ENCODE data around the gene RPL29. TPM values are rescaled to one million over a fixed set of nuclear protein-coding genes. Genes with fewer than 3 reads are reported as not detected.
A peak's percentile ranks its signal among the peaks of the same experiment; 100 is the strongest.

Gene RPL29
- total and polyA plus RNA-seq, 2 of the 8 experiments (the other 6 are each of a cell fraction or from before 2014, with no cell fraction given) = 1,467 to 2,660 TPM

- Histone ChIP-seq H3K23me2 (ENCODE audit: low read depth, low read length) (no peaks in the 10 kb centered on the region), H2BK20ac (ENCODE audit: low read length) (no peak overlapping the region), H2AK5ac (ENCODE audit: low read depth, low read length) (no peak overlapping the region), H2BK120ac (replicated peaks; ENCODE audit: low read depth, low read length) (no peak overlapping the region), H2AFZ (ENCODE audit: low read length) (no peak overlapping the region), H4K20me1 (replicated peaks in 1 of 2; ENCODE audit: control insufficient read depth in 1 of 2, insufficient read depth in 2 of 2, low read length in 2 of 2) (peaks cover 3 to 5% of the 10 kb centered on the region in 2 experiments), H2BK5ac (ENCODE audit: low read depth, low read length) (no peak overlapping the region), H3K23ac (ENCODE audit: insufficient read length) (no peak overlapping the region), H3K9ac (replicated peaks in 1 of 4; ENCODE audit: extremely low read depth in 1 of 4, low read depth in 3 of 4, low read length in 3 of 4) (no peak overlapping the region), H3K56ac (replicated peaks; ENCODE audit: insufficient read length, low read depth, low read length) (no peak overlapping the region), H3K79me2 (ENCODE audit: control insufficient read depth in 1 of 2, insufficient read depth in 2 of 2, low read length in 2 of 2) (no peaks in the 10 kb centered on the region; a peak in 1 of 4 replicates), H4K5ac (ENCODE audit: insufficient read length, low read depth, low read length) (no peak overlapping the region), H3K4me1 (replicated peaks in 1 of 4; ENCODE audit: control insufficient read depth in 3 of 4, insufficient read depth in 4 of 4, low read length in 3 of 4) (peaks cover 0 to 13% (median 5%) of the 10 kb centered on the region in 4 experiments; a peak in 6 of 7 replicates), H3K36me3 (ENCODE audit: control insufficient read depth in 2 of 4, insufficient read depth in 4 of 4, low read length in 3 of 4) (peaks cover 7 to 22% (median 15%) of the 10 kb centered on the region in 4 experiments; a peak in 7 of 8 replicates), H2BK15ac (ENCODE audit: low read length) (no peak overlapping the region), H3K4me3 (ENCODE audit: extremely low read depth in 1 of 4, insufficient read depth in 2 of 4, low read depth in 3 of 4, low read length in 4 of 4) (no peak overlapping the region), H4K91ac (replicated peaks; ENCODE audit: insufficient read length, low read length) (no peak overlapping the region), H4K8ac (ENCODE audit: extremely low read depth, insufficient read depth, low read length) (no peak overlapping the region; the same call in 1 of the 2 replicates), H2BK12ac (ENCODE audit: low read depth, low read length) (no peak overlapping the region), H3K9me3 (ENCODE audit: insufficient read depth in 2 of 2, low read depth in 1 of 2, low read length in 1 of 2) (no peaks in the 10 kb centered on the region), H3K79me1 (ENCODE audit: low read depth, low read length) (no peaks in the 10 kb centered on the region; the same call in none of the 2 replicates), H3K27me3 (replicated peaks in 1 of 4; ENCODE audit: control insufficient read depth in 3 of 4, extremely low read depth in 1 of 4, insufficient read depth in 3 of 4, low read length in 3 of 4) (no peaks in the 10 kb centered on the region), H3K14ac (ENCODE audit: insufficient read length) (no peak overlapping the region), H3K4ac (replicated peaks; ENCODE audit: insufficient read length, low read depth, low read length) (no peak overlapping the region), H3K27ac (ENCODE audit: low read depth, low read length) (no peak overlapping the region), H3K4me2 (ENCODE audit: insufficient read depth in 1 of 2, low read depth in 2 of 2, low read length in 2 of 2) (no peak overlapping the region), H3K18ac (ENCODE audit: extremely low read depth, low read length) (no peak overlapping the region)
- FAIRE-seq (no peak), DNase-seq (ENCODE audit: low read depth in 1 of 2, low spot score in 2 of 2) (peak in 1 of 2 experiments; percentile 48)
- POLR2A ChIA-PET (ENCODE audit: partially characterized antibody) = interaction anchor here (0.6 to 25.9 kb wide), 3 partner anchors 15 to 46 kb away, joined by 3 to 923 read pairs (median 3); partner anchors contain the start of genes ABHD14A, ABHD14B, ACY1 and PCBP4
- CTCF ChIA-PET (ENCODE audit: partially characterized antibody) = interaction anchor here (1.2 kb wide), 1 partner anchor 47 kb away, joined by 3 read pairs; the partner anchor contains the start of genes PARP3 and RRP9
- 84% methylated on average over 15 of the region's 15 CpGs; no CpG with 5 or more reads in 1 of the 2 experiments for WGBS, 2 experiments (ENCODE audit: extremely low coverage in 1 of 2, insufficient coverage in 1 of 2, insufficient read length in 1 of 2, insufficient replicate concordance in 2 of 2, low coverage in 1 of 2, low lambda C conversion rate in 2 of 2, missing lambda C conversion rate in 1 of 2)
- TF ChIP-seq CBX8 (IDR thresholded peaks at IDR 0.05; ENCODE audit: borderline replicate concordance, low read depth, low read length) = no peak
- TF ChIP-seq SP4 (IDR thresholded peaks at IDR 0.05; ENCODE audit: low read length) = no peak
- TF ChIP-seq POLR2AphosphoS5 (IDR thresholded peaks at IDR 0.05; ENCODE audit: low read depth, low read length) = no peak
Measured at GRCh38 chr3:51988286-51989146, 7.2 kb downstream of the RPL29 start.
